Mucosa of rectum (tissue), 2 donors: ENCODE measurements around the gene LRRTM2.

ENCODE experiments used
- H3K27ac ChIP-seq, 2 donors: one replicate each; pipeline ENCODE4 v1.7.0; 2013; ENCODE audit warnings: inconsistent platforms in 2 of 2, low read depth in 2 of 2, low read length in 2 of 2
- H3K27me3 ChIP-seq, 2 donors: one replicate each; pipeline ENCODE4 v1.7.0; 2013; ENCODE audit warnings: low read length in 2 of 2; ENCODE audit not compliant: control insufficient read depth in 2 of 2, insufficient read depth in 2 of 2
- H3K36me3 ChIP-seq, 2 donors: one replicate each; pipeline ENCODE4 v1.7.0; 2013; ENCODE audit warnings: low read length in 2 of 2; ENCODE audit not compliant: control insufficient read depth in 2 of 2, insufficient read depth in 2 of 2
- H3K4me1 ChIP-seq, 2 donors: one replicate each; pipeline ENCODE4 v1.7.0; 2013; ENCODE audit warnings: low read length in 2 of 2, mild to moderate bottlenecking in 1 of 2; ENCODE audit not compliant: control insufficient read depth in 2 of 2, insufficient read depth in 2 of 2
- H3K4me3 ChIP-seq, 2 donors: one replicate each; pipeline ENCODE4 v1.7.0; 2013; ENCODE audit warnings: low read length in 2 of 2
- H3K9ac ChIP-seq, 2 donors: one replicate each; pipeline ENCODE4 v1.7.0; 2013; ENCODE audit warnings: low read length in 2 of 2, low read depth in 1 of 2, mild to moderate bottlenecking in 1 of 2
- H3K9me3 ChIP-seq, 2 donors: one replicate each; pipeline ENCODE4 v1.7.0; 2013; ENCODE audit warnings: low read length in 2 of 2; ENCODE audit not compliant: control insufficient read depth in 2 of 2
- donor health status: healthy.
- donor health status: Normal muscosa, but diverticular disease.

Gene LRRTM2

GRCh38 chr5:138909734-138910133 lies 34.6 kb upstream of the LRRTM2 start:
- no peak overlapping the region for H3K27ac ChIP-seq

GRCh38 chr5:138905541-138905940 lies 30.4 kb upstream of the LRRTM2 start:
- no peak overlapping the region for H3K9ac ChIP-seq
- H3K27ac ChIP-seq: no peak overlapping the region
- H3K4me3 ChIP-seq: no peak overlapping the region
- H3K4me1 ChIP-seq: peaks cover 0 to 7% of the 10 kb centered on the region in 2 donors
- H3K9me3 ChIP-seq: no peaks in the 10 kb centered on the region
- peaks cover 37 to 38% of the 10 kb centered on the region in 2 donors for H3K36me3 ChIP-seq
- H3K27me3 ChIP-seq: no peaks in the 10 kb centered on the region

More at GRCh38 chr5:138909734-138910133, 34.6 kb upstream of the LRRTM2 start:
- H3K9ac ChIP-seq: no peak overlapping the region
- no peaks in the 10 kb centered on the region for H3K9me3 ChIP-seq
- H3K36me3 ChIP-seq: peaks cover 22 to 41% of the 10 kb centered on the region in 2 donors
- H3K4me1 ChIP-seq: no peaks in the 10 kb centered on the region
- H3K4me3 ChIP-seq: no peak overlapping the region
- H3K27me3 ChIP-seq: no peaks in the 10 kb centered on the region

GRCh38 chr5:138903130-138903775 lies 28.1 kb upstream of the LRRTM2 start:
- Histone ChIP-seq H3K4me3 (no peak overlapping the region), H3K9me3 (no peaks in the 10 kb centered on the region), H3K9ac (no peak overlapping the region), H3K27me3 (no peaks in the 10 kb centered on the region), H3K4me1 (peaks cover 0 to 7% of the 10 kb centered on the region in 2 donors), H3K36me3 (peaks cover 36 to 38% of the 10 kb centered on the region in 2 donors), H3K27ac (peak overlapping the region in 1 of 2 donors; percentile 1)

- Histone ChIP-seq H3K9me3 (no peaks in the 10 kb centered on the region), H3K27ac (no peak overlapping the region), H3K36me3 (peaks cover 29 to 36% of the 10 kb centered on the region in 2 donors), H3K4me1 (peaks cover 0 to 7% of the 10 kb centered on the region in 2 donors), H3K4me3 (no peak overlapping the region), H3K9ac (no peak overlapping the region), H3K27me3 (no peaks in the 10 kb centered on the region)
Observed at GRCh38 chr5:138901716-138902115, 26.6 kb upstream of the LRRTM2 start.

GRCh38 chr5:138900281-138900965 lies 25.3 kb upstream of the LRRTM2 start:
- no peak overlapping the region for H3K4me3 ChIP-seq
- H3K4me1 ChIP-seq: peaks cover 0 to 7% of the 10 kb centered on the region in 2 donors
- no peak overlapping the region for H3K27ac ChIP-seq
- no peaks in the 10 kb centered on the region for H3K27me3 ChIP-seq
- peaks cover 16 to 24% of the 10 kb centered on the region in 2 donors for H3K36me3 ChIP-seq
- no peaks in the 10 kb centered on the region for H3K9me3 ChIP-seq
- H3K9ac ChIP-seq: no peak overlapping the region

- H3K27ac ChIP-seq: no peak overlapping the region
- H3K36me3 ChIP-seq: peaks cover 7 to 10% of the 10 kb centered on the region in 2 donors
- no peak overlapping the region for H3K4me3 ChIP-seq
- H3K9ac ChIP-seq: no peak overlapping the region
- H3K9me3 ChIP-seq: no peaks in the 10 kb centered on the region
- peaks cover 0 to 7% of the 10 kb centered on the region in 2 donors for H3K4me1 ChIP-seq
- H3K27me3 ChIP-seq: no peaks in the 10 kb centered on the region
Observed at GRCh38 chr5:138898742-138899141, 23.6 kb upstream of the LRRTM2 start.

GRCh38 chr5:138898299-138898698 lies 23.2 kb upstream of the LRRTM2 start:
- no peaks in the 10 kb centered on the region for H3K9me3 ChIP-seq
- no peak overlapping the region for H3K9ac ChIP-seq
- no peak overlapping the region for H3K27ac ChIP-seq
- H3K27me3 ChIP-seq: no peaks in the 10 kb centered on the region
- peaks cover 6 to 7% of the 10 kb centered on the region in 2 donors for H3K36me3 ChIP-seq
- H3K4me1 ChIP-seq: peaks cover 0 to 4% of the 10 kb centered on the region in 2 donors
- no peak overlapping the region for H3K4me3 ChIP-seq

GRCh38 chr5:138895918-138896317 lies 20.8 kb upstream of the LRRTM2 start:
- no peaks in the 10 kb centered on the region for H3K27me3 ChIP-seq
- H3K4me3 ChIP-seq: no peak overlapping the region
- no peaks in the 10 kb centered on the region for H3K4me1 ChIP-seq
- no peak overlapping the region for H3K27ac ChIP-seq
- peaks cover 10 to 18% of the 10 kb centered on the region in 2 donors for H3K36me3 ChIP-seq
- H3K9me3 ChIP-seq: no peaks in the 10 kb centered on the region
- H3K9ac ChIP-seq: no peak overlapping the region

GRCh38 chr5:138890644-138891043 lies 15.5 kb upstream of the LRRTM2 start:
- Histone ChIP-seq H3K4me3 (no peak overlapping the region), H3K36me3 (peaks cover 48 to 54% of the 10 kb centered on the region in 2 donors)

GRCh38 chr5:138889994-138890393 lies 14.9 kb upstream of the LRRTM2 start:
- Histone ChIP-seq H3K27ac (no peak overlapping the region), H3K9ac (no peak overlapping the region), H3K9me3 (no peaks in the 10 kb centered on the region), H3K4me3 (no peak overlapping the region), H3K27me3 (no peaks in the 10 kb centered on the region), H3K36me3 (peaks cover 48 to 54% of the 10 kb centered on the region in 2 donors), H3K4me1 (no peaks in the 10 kb centered on the region)

More at GRCh38 chr5:138890644-138891043, 15.5 kb upstream of the LRRTM2 start:
- Histone ChIP-seq H3K9ac (no peak overlapping the region), H3K27me3 (no peaks in the 10 kb centered on the region), H3K9me3 (no peaks in the 10 kb centered on the region), H3K27ac (no peak overlapping the region), H3K4me1 (no peaks in the 10 kb centered on the region)
